ENCODE measurements around the gene MIA3.
"Not testable (repeated sequence)": the region's sequence is repeated elsewhere in the genome, so short reads cannot be mapped to it uniquely, and the experiment has no call there.

MIA3 gene

DNA sequence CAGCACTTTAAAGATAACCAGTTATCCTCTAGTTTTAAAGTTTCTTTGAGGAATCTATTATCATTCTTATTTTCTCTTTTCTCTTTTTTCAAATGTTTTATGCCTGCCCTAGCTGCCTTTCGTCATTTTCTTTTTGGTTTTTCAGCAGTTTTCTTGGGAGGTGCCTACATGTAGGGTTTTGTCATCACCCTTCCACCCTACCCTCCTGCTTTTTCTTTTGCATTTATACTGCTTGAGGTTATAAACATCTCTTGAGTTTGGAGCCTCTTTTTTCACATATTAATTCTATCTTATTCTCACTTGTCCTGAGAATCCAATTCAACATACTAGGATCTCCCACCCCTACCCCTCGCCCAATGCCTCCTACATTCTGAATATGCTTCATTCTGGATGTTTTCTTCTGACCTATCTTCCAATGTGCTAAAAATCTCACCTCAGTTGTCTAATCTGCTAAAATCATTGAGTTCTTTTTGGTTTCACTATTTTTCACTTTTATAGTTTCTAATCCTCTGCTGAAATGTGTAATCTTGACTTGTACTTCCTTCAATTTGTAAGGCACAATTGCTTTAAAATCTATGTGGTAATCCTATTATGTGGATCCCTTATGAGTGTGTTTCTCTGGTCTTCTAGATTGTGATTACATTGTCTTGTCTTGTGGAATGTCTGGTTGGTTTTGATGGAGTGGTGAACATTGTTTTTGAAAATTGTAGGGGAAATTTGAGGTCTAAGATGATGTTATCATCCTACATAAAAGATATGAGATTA is 38.7 kb downstream of the MIA3 start:
- Histone ChIP-seq H3K9ac (ENCODE audit: low read depth in 1 of 2, low read length in 2 of 2) (no peak overlapping the region), H3K4me3 (ENCODE audit: low read depth in 1 of 2, low read length in 2 of 2) (no peak overlapping the region), H3K27me3 (ENCODE audit: control insufficient read depth in 1 of 2, insufficient read depth in 2 of 2, low read length in 2 of 2) (no peaks in the 10 kb centered on the region), H3K9me3 (ENCODE audit: control insufficient read depth in 1 of 2, low read length in 2 of 2) (no peaks in the 10 kb centered on the region), H3K27ac (ENCODE audit: low read depth, low read length) (no peak overlapping the region), H3K36me3 (ENCODE audit: control insufficient read depth in 1 of 2, insufficient read depth in 2 of 2, low read length in 2 of 2) (peaks cover 30 to 88% of the 10 kb centered on the region in 2 donors), H3K4me1 (ENCODE audit: control insufficient read depth in 1 of 2, insufficient read depth in 2 of 2, low read length in 2 of 2) (peaks cover 4 to 5% of the 10 kb centered on the region in 2 donors)

DNA sequence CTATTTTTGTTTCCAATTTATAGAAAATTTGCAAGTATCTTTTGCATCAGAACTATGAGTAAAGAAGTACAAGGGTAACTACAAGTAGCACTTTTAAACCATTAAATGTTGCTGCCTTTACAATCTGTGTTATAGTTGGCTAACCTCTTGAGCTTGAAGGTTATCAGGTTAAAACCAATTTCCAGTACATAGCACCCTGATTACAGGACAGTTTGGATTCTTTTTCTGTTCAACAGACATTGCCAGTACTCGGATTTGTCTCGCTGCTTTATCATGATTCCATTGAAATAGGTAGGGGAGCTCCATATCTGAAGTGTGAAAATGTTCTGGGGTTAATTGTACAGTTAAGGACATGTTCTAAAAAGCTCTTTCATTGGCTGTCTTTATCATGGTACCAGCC is 40.0 kb downstream of the MIA3 start:
- H3K9ac ChIP-seq (ENCODE audit: low read depth in 1 of 2, low read length in 2 of 2) = no peak overlapping the region
- H3K27ac ChIP-seq (ENCODE audit: low read depth, low read length) = no peak overlapping the region
- H3K9me3 ChIP-seq (ENCODE audit: control insufficient read depth in 1 of 2, low read length in 2 of 2) = no peaks in the 10 kb centered on the region
- H3K4me3 ChIP-seq (ENCODE audit: low read depth in 1 of 2, low read length in 2 of 2) = no peak overlapping the region
- no peaks in the 10 kb centered on the region for H3K27me3 ChIP-seq (ENCODE audit: control insufficient read depth in 1 of 2, insufficient read depth in 2 of 2, low read length in 2 of 2)
- H3K36me3 ChIP-seq (ENCODE audit: control insufficient read depth in 1 of 2, insufficient read depth in 2 of 2, low read length in 2 of 2) = peaks cover 40 to 88% of the 10 kb centered on the region in 2 donors
- H3K4me1 ChIP-seq (ENCODE audit: control insufficient read depth in 1 of 2, insufficient read depth in 2 of 2, low read length in 2 of 2) = peaks cover 4 to 5% of the 10 kb centered on the region in 2 donors

DNA sequence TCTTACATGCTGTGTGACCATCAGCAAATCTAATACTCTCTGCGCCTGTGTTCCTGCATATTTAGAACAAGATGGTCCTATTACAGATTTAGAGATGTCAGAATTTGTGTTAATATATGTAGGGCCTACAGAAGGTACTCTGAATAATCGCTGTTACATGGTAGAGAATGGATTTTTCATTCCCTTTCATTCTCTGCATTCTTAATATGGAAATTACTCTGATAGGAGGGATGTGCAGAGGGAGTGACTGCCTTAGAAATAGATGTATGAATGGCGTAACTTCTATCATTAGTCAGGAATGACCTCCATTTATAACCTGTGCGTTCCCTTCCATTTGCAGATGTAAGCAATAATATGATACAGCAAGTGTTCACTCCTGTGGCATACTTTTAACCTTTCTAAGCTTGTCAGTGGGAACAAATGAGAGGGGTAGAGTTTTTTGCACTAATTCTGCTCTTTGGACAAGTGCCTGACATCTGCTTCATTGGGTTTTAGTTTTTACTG is 45.6 kb downstream of the MIA3 start:
- Histone ChIP-seq H3K9ac (ENCODE audit: low read depth in 1 of 2, low read length in 2 of 2) (no peak overlapping the region), H3K27me3 (ENCODE audit: control insufficient read depth in 1 of 2, insufficient read depth in 2 of 2, low read length in 2 of 2) (no peaks in the 10 kb centered on the region), H3K4me1 (ENCODE audit: control insufficient read depth in 1 of 2, insufficient read depth in 2 of 2, low read length in 2 of 2) (no peaks in the 10 kb centered on the region), H3K9me3 (ENCODE audit: control insufficient read depth in 1 of 2, low read length in 2 of 2) (no peaks in the 10 kb centered on the region), H3K36me3 (ENCODE audit: control insufficient read depth in 1 of 2, insufficient read depth in 2 of 2, low read length in 2 of 2) (peaks cover 61 to 82% of the 10 kb centered on the region in 2 donors), H3K27ac (ENCODE audit: low read depth, low read length) (no peak overlapping the region), H3K4me3 (ENCODE audit: low read depth in 1 of 2, low read length in 2 of 2) (no peak overlapping the region)

DNA sequence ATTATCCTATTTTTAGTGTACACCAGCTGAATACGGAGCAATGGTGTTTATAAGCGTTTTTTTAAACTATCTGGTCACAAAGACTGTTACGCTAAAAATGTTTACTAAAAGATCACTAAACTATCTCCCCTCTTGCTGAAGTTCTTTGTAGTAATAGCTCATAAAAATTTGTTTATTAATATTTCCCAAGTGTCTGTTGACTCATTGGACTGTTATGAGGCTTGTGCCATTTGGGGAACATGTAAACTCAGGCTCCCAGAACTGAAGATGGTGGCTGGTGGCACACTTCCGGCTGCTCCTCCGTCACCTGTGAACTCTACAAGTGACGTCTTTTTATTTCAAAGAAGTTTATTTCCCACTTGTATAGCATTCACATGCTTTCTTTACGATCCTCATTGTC is 48.1 kb downstream of the MIA3 start:
- Histone ChIP-seq H3K9ac (ENCODE audit: low read depth in 1 of 2, low read length in 2 of 2) (no peak overlapping the region), H3K27me3 (ENCODE audit: control insufficient read depth in 1 of 2, insufficient read depth in 2 of 2, low read length in 2 of 2) (no peaks in the 10 kb centered on the region), H3K36me3 (ENCODE audit: control insufficient read depth in 1 of 2, insufficient read depth in 2 of 2, low read length in 2 of 2) (peaks cover 49 to 71% of the 10 kb centered on the region in 2 donors), H3K9me3 (ENCODE audit: control insufficient read depth in 1 of 2, low read length in 2 of 2) (no peaks in the 10 kb centered on the region), H3K27ac (ENCODE audit: low read depth, low read length) (no peak overlapping the region), H3K4me1 (ENCODE audit: control insufficient read depth in 1 of 2, insufficient read depth in 2 of 2, low read length in 2 of 2) (no peaks in the 10 kb centered on the region), H3K4me3 (ENCODE audit: low read depth in 1 of 2, low read length in 2 of 2) (no peak overlapping the region)

DNA sequence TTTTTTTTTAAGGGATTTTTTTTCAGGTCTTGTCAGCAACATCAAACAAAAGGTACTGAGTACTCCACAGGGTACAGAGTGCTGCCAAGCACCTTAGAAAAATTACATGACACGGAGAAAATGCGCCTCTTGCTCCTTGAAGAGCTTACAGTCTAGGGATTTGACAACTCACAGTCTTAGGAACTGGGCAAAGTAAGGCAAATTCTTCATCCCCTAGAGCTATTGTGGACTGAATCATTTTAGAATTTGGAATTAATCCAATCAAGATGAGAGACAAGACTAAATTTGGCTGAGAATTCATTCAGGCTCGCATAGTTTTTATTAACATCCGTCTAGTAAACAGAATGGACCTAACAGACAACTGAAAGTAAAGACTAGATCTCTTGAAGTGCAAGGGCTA is 50.3 kb downstream of the MIA3 start:
- not testable (repeated sequence) for H3K9ac ChIP-seq (ENCODE audit: low read depth in 1 of 2, low read length in 2 of 2); H3K4me3 ChIP-seq (ENCODE audit: low read depth in 1 of 2, low read length in 2 of 2); H3K9me3 ChIP-seq (ENCODE audit: control insufficient read depth in 1 of 2, low read length in 2 of 2); H3K27ac ChIP-seq (ENCODE audit: low read depth, low read length); H3K27me3 ChIP-seq (ENCODE audit: control insufficient read depth in 1 of 2, insufficient read depth in 2 of 2, low read length in 2 of 2); H3K4me1 ChIP-seq (ENCODE audit: control insufficient read depth in 1 of 2, insufficient read depth in 2 of 2, low read length in 2 of 2)
- peaks cover 44 to 61% of the 10 kb centered on the region in 2 donors for H3K36me3 ChIP-seq (ENCODE audit: control insufficient read depth in 1 of 2, insufficient read depth in 2 of 2, low read length in 2 of 2)

DNA sequence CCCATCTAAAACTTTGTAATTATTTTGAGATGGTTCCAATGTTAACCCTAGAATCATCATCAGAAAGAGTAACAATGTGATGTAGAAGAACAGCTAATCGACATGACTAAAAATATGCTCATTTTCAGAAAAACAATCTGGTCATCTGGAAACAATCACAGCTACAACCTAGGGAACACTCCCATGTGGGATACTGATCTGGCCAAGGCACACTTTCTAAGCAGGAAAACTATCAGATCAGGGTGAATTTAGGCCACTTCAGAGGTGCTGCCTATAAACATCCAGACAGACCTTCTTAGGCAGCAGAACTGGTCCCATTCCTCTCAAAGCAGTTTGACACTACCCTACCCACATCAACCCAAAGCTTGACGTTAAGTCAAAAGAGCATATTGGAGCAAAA is 51.2 kb downstream of the MIA3 start:
- H3K27ac ChIP-seq (ENCODE audit: low read depth, low read length); H3K27me3 ChIP-seq (ENCODE audit: control insufficient read depth in 1 of 2, insufficient read depth in 2 of 2, low read length in 2 of 2); H3K4me3 ChIP-seq (ENCODE audit: low read depth in 1 of 2, low read length in 2 of 2); H3K9ac ChIP-seq (ENCODE audit: low read depth in 1 of 2, low read length in 2 of 2); H3K4me1 ChIP-seq (ENCODE audit: control insufficient read depth in 1 of 2, insufficient read depth in 2 of 2, low read length in 2 of 2); H3K9me3 ChIP-seq (ENCODE audit: control insufficient read depth in 1 of 2, low read length in 2 of 2): not testable (repeated sequence)
- H3K36me3 ChIP-seq (ENCODE audit: control insufficient read depth in 1 of 2, insufficient read depth in 2 of 2, low read length in 2 of 2) = peaks cover 35 to 54% of the 10 kb centered on the region in 2 donors

DNA sequence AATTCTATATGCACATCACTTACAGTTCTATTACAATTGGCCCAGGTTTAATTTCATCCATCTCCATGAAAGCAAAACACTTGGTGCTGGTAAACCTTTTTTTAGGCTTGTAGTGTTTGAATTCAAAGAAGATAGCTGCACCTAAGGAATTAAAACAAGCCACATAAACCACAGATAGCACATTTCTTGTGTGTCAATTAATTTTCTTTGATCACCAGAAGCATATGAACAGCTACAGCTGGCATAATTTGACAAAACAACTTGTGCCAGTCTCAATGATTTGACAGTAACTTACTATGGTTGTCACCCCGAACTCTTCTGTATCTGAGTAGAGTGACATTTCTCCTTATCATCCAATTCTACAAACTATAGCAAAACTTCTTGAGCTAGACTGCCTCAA is 52.2 kb downstream of the MIA3 start:
- H3K27ac ChIP-seq (ENCODE audit: low read depth, low read length) = no peak overlapping the region

DNA sequence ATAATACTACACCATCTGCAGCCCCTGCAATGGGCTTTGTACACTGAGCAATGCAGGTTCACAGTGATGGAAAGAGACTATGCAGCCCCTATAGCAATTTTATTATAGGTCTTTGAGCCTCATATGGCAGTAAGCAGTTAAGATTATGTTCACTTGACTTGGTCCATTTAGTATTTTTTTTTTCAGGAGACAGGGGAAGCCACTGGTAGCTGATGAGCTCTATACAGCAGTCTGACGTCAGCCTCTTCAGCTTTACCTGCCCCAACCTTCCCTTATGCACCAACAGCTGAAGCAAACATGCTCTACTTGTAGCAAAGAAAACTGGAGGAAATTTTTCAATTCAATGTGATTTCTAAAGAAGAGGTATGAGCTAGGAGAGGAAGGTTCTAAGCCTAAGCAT is 62.2 kb downstream of the MIA3 start:
- Histone ChIP-seq H3K4me3 (ENCODE audit: low read depth in 1 of 2, low read length in 2 of 2) (no peak overlapping the region), H3K27me3 (ENCODE audit: control insufficient read depth in 1 of 2, insufficient read depth in 2 of 2, low read length in 2 of 2) (no peaks in the 10 kb centered on the region), H3K36me3 (ENCODE audit: control insufficient read depth in 1 of 2, insufficient read depth in 2 of 2, low read length in 2 of 2) (peaks cover 6 to 15% of the 10 kb centered on the region in 2 donors), H3K9ac (ENCODE audit: low read depth in 1 of 2, low read length in 2 of 2) (no peak overlapping the region), H3K9me3 (ENCODE audit: control insufficient read depth in 1 of 2, low read length in 2 of 2) (no peaks in the 10 kb centered on the region), H3K4me1 (ENCODE audit: control insufficient read depth in 1 of 2, insufficient read depth in 2 of 2, low read length in 2 of 2) (no peaks in the 10 kb centered on the region), H3K27ac (ENCODE audit: low read depth, low read length) (no peak overlapping the region)

More for the DNA sequence above, 52.2 kb downstream of the MIA3 start:
- Histone ChIP-seq H3K9me3 (ENCODE audit: control insufficient read depth in 1 of 2, low read length in 2 of 2) (no peaks in the 10 kb centered on the region), H3K36me3 (ENCODE audit: control insufficient read depth in 1 of 2, insufficient read depth in 2 of 2, low read length in 2 of 2) (peaks cover 33 to 51% of the 10 kb centered on the region in 2 donors), H3K9ac (ENCODE audit: low read depth in 1 of 2, low read length in 2 of 2) (no peak overlapping the region), H3K4me1 (ENCODE audit: control insufficient read depth in 1 of 2, insufficient read depth in 2 of 2, low read length in 2 of 2) (no peaks in the 10 kb centered on the region), H3K4me3 (ENCODE audit: low read depth in 1 of 2, low read length in 2 of 2) (no peak overlapping the region), H3K27me3 (ENCODE audit: control insufficient read depth in 1 of 2, insufficient read depth in 2 of 2, low read length in 2 of 2) (no peaks in the 10 kb centered on the region)

DNA sequence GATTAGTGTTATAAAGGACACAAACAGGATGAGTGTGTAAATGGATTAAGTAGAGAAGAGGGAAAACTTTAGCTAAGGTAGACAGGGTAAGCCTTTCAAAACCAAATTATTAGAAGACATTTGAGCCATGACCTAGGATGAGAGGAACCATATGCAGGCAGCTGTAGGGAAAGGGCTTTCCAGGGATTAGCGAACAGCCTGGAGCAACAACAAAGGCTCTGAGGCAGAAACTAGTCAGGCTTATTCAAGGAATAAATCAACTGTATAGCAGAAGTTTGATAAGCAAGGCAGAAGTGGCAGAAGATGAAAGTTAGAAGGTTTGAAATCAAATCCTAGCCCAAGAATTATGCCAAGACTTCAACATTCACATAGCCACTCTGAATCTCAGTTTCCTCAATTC is 73.1 kb downstream of the MIA3 start:
- H3K9ac ChIP-seq (ENCODE audit: low read depth in 1 of 2, low read length in 2 of 2) = no peak overlapping the region
- peaks cover 13 to 14% of the 10 kb centered on the region in 2 donors for H3K36me3 ChIP-seq (ENCODE audit: control insufficient read depth in 1 of 2, insufficient read depth in 2 of 2, low read length in 2 of 2)
- no peaks in the 10 kb centered on the region for H3K27me3 ChIP-seq (ENCODE audit: control insufficient read depth in 1 of 2, insufficient read depth in 2 of 2, low read length in 2 of 2)
- no peak overlapping the region for H3K27ac ChIP-seq (ENCODE audit: low read depth, low read length)
- no peak overlapping the region for H3K4me3 ChIP-seq (ENCODE audit: low read depth in 1 of 2, low read length in 2 of 2)
- H3K4me1 ChIP-seq (ENCODE audit: control insufficient read depth in 1 of 2, insufficient read depth in 2 of 2, low read length in 2 of 2) = no peaks in the 10 kb centered on the region
- no peaks in the 10 kb centered on the region for H3K9me3 ChIP-seq (ENCODE audit: control insufficient read depth in 1 of 2, low read length in 2 of 2)

DNA sequence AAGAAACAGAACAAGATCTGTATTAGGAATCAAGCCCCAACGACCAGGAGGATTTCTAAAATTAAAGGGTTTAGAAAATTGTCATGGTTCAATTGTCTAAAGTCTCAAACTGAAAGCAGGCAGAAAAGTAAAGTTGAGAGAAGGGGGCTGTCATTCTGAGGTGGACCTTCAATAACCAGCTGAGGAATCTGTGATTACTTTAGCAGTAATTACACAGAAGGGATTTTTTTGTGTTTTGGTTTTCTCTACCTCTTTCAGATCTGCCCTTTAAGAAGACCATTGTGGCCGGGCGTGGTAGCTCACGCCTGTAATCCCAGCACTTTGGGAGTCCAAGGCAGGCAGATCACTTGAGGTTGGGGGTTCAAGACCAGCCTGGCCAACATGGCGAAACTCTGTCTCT is 77.0 kb downstream of the MIA3 start:
- Histone ChIP-seq H3K36me3 (ENCODE audit: control insufficient read depth in 1 of 2, insufficient read depth in 2 of 2, low read length in 2 of 2) (peaks cover 3 to 4% of the 10 kb centered on the region in 2 donors), H3K9me3 (ENCODE audit: control insufficient read depth in 1 of 2, low read length in 2 of 2) (no peaks in the 10 kb centered on the region), H3K27me3 (ENCODE audit: control insufficient read depth in 1 of 2, insufficient read depth in 2 of 2, low read length in 2 of 2) (no peaks in the 10 kb centered on the region), H3K9ac (ENCODE audit: low read depth in 1 of 2, low read length in 2 of 2) (no peak overlapping the region), H3K4me1 (ENCODE audit: control insufficient read depth in 1 of 2, insufficient read depth in 2 of 2, low read length in 2 of 2) (no peaks in the 10 kb centered on the region), H3K27ac (ENCODE audit: low read depth, low read length) (no peak overlapping the region), H3K4me3 (ENCODE audit: low read depth in 1 of 2, low read length in 2 of 2) (no peak overlapping the region)

All from duodenal mucosa (tissue), 2 donors.